Loucy (cell line): Measurements from ENCODE around the gene ALS2CL.

Experiments
- H2AFZ ChIP-seq: fragments of 200-600 bp; sonication (generic); 2 replicates; pipeline ENCODE4 v1.6.0; 2016; ENCODE audit warnings: antibody characterized with exemption, mild to moderate bottlenecking, low read length, moderate library complexity
- H3F3A ChIP-seq: fragments of 200-600 bp; 2 replicates; pipeline ENCODE4 v1.6.0; 2016; ENCODE audit warnings: antibody characterized with exemption, low read depth, mild to moderate bottlenecking
- H3K27me3 ChIP-seq: fragments of 200-600 bp; sonication (generic); 2 replicates; pipeline ENCODE4 v1.6.1; 2014; ENCODE audit warnings: low read length, mild to moderate bottlenecking; ENCODE audit not compliant: insufficient read depth, poor library complexity, severe bottlenecking
- H3K36me3 ChIP-seq: fragments of 200-600 bp; sonication (generic); 2 replicates; pipeline ENCODE4 v1.6.1; 2016; ENCODE audit warnings: low read length; ENCODE audit not compliant: insufficient read depth
- H3K4me1 ChIP-seq: fragments of 200-600 bp; sonication (generic); 2 replicates; pipeline ENCODE4 v1.5.1; 2014; ENCODE audit warnings: low read length, mild to moderate bottlenecking; ENCODE audit not compliant: insufficient read depth, poor library complexity, severe bottlenecking
- H3K4me2 ChIP-seq: fragments of 200-600 bp; sonication (generic); 2 replicates; pipeline ENCODE4 v1.6.0; 2014; ENCODE audit warnings: antibody characterized with exemption, low read length, low read depth, mild to moderate bottlenecking; ENCODE audit not compliant: poor library complexity, severe bottlenecking
- H3K4me3 ChIP-seq: fragments of 200-600 bp; sonication (generic); 2 replicates; pipeline ENCODE4 v1.5.1; 2014; ENCODE audit warnings: low read length, mild to moderate bottlenecking, mixed read lengths; ENCODE audit not compliant: poor library complexity, severe bottlenecking
- H3K79me2 ChIP-seq: fragments of 200-600 bp; sonication (generic); 2 replicates; pipeline ENCODE4 v1.6.1; 2014; ENCODE audit warnings: low read length; ENCODE audit not compliant: insufficient read depth
- H3K9ac ChIP-seq: fragments of 200-600 bp; sonication (generic); 2 replicates; pipeline ENCODE4 v1.6.0; 2014; ENCODE audit warnings: mild to moderate bottlenecking, low read depth, low read length, moderate library complexity; ENCODE audit not compliant: poor library complexity, severe bottlenecking
- H3K9me2 ChIP-seq: fragments of 200-600 bp; sonication (generic); replicated peaks from 2 replicates; pipeline ENCODE4 v1.6.1; 2016; ENCODE audit warnings: low read depth, low read length, mixed read lengths
- H3K9me3 ChIP-seq: fragments of 200-600 bp; sonication (generic); 2 replicates; pipeline ENCODE4 v1.6.1; 2014; ENCODE audit warnings: mild to moderate bottlenecking, antibody characterized with exemption, low read length, low read depth; ENCODE audit not compliant: insufficient read depth
- H4K20me1 ChIP-seq: fragments of 200-600 bp; sonication (generic); 2 replicates; pipeline ENCODE4 v1.6.0; 2014; ENCODE audit warnings: antibody characterized with exemption, low read length, mild to moderate bottlenecking; ENCODE audit not compliant: insufficient read depth, poor library complexity, severe bottlenecking
- CTCF ChIP-seq: fragments of 200-600 bp; sonication (generic); conservative IDR thresholded peaks from 2 replicates; pipeline ENCODE4 v1.5.1; 2014; ENCODE audit warnings: mild to moderate bottlenecking, antibody characterized with exemption, low read length
- EZH2phosphoT487 ChIP-seq: fragments of 200-600 bp; IDR thresholded peaks from 2 replicates; pipeline ENCODE4 v1.6.1; 2018; ENCODE audit warnings: antibody characterized with exemption, mild to moderate bottlenecking, moderate library complexity, borderline replicate concordance

Gene ALS2CL

GRCh38 chr3:46712191-46713049 lies 18.9 kb upstream of the ALS2CL start:
- Histone ChIP-seq H2AFZ (no peak overlapping the region), H3K9me2 (no peaks in the 10 kb centered on the region), H3K9me3 (no peaks in the 10 kb centered on the region), H3K79me2 (no peaks in the 10 kb centered on the region), H3K4me1 (no peaks in the 10 kb centered on the region), H4K20me1 (no peaks in the 10 kb centered on the region), H3K4me2 (no peak overlapping the region), H3K4me3 (no peak overlapping the region), H3F3A (no peaks in the 10 kb centered on the region), H3K9ac (no peak overlapping the region), H3K36me3 (no peaks in the 10 kb centered on the region), H3K27me3 (no peaks in the 10 kb centered on the region)
- TF ChIP-seq EZH2phosphoT487 (no peak), CTCF (no peak)

- Histone ChIP-seq H3F3A (no peaks in the 10 kb centered on the region), H3K9me3 (no peaks in the 10 kb centered on the region), H3K4me2 (no peak overlapping the region), H4K20me1 (no peaks in the 10 kb centered on the region), H3K9ac (no peak overlapping the region), H3K27me3 (no peaks in the 10 kb centered on the region), H3K4me1 (no peaks in the 10 kb centered on the region), H3K9me2 (no peaks in the 10 kb centered on the region), H3K4me3 (no peak overlapping the region), H2AFZ (no peak overlapping the region), H3K36me3 (no peaks in the 10 kb centered on the region), H3K79me2 (no peaks in the 10 kb centered on the region)
- TF ChIP-seq EZH2phosphoT487 (no peak), CTCF (no peak)
Observed at GRCh38 chr3:46711760-46712159, 18.3 kb upstream of the ALS2CL start.

GRCh38 chr3:46711305-46711704 lies 17.8 kb upstream of the ALS2CL start:
- no peak overlapping the region for H3K4me3 ChIP-seq
- H3K27me3 ChIP-seq = no peaks in the 10 kb centered on the region
- H3K9ac ChIP-seq = no peak overlapping the region
- no peaks in the 10 kb centered on the region for H3K4me1 ChIP-seq
- H3K9me3 ChIP-seq = no peaks in the 10 kb centered on the region
- H3F3A ChIP-seq = no peaks in the 10 kb centered on the region
- no peaks in the 10 kb centered on the region for H3K36me3 ChIP-seq
- H3K9me2 ChIP-seq = no peaks in the 10 kb centered on the region
- H3K4me2 ChIP-seq = no peak overlapping the region
- TF ChIP-seq EZH2phosphoT487 (no peak), CTCF (no peak)
- no peak overlapping the region for H2AFZ ChIP-seq
- no peaks in the 10 kb centered on the region for H4K20me1 ChIP-seq
- H3K79me2 ChIP-seq = no peaks in the 10 kb centered on the region
